HG03460 (cell line): ENCODE results near the gene PITPNC1.
"Not testable (repeated sequence)": the region's sequence is repeated elsewhere in the genome, so short reads cannot be mapped to it uniquely, and the experiment has no call there.

Experiments
- ATAC-seq: cut with Tn5 transposase; IDR thresholded peaks from one replicate; pipeline ENCODE4 v1.9.1; 2021; ENCODE audit not compliant: unreplicated experiment

PITPNC1 gene

DNA sequence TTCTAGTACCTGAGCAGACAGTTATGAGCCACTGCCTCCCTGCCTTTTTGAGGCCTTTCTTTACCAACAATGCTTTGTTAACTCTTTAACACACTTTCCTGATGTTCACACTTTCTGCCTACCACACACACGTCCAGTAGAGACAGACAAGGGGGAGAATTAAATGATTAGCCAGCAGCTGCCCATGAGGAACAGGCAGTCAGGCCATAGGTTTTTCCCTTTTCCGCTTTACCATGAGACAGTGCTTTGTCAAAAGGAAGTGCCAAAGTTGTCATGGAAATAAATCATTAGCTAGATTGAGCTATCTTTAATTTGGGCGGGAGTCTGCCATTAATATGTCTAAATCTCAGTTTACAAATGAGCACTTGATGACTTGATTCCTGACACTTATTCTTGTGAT, 102.1 kb downstream of the PITPNC1 start:
- ATAC-seq: no peak

DNA sequence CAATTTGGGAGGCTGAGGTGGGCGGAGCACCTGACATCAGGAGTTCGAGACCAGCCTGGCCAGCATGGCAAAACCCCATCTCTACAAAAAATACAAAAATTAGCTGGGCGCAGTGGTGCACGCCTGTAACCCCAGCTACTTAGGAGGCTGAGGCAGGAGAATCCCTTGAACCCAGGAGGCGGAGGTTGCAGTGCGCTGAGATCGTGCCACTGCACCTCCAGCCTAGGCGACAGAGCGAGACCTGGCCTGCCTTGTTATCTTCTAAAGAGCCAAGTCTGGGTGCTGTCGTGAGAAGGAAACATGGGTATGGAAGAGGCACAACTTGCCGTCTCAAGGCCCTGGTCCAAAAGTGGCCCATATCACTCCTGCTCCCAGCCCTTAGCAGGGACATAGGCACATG, 103.9 kb downstream of the PITPNC1 start:
- ATAC-seq: not testable (repeated sequence)

DNA sequence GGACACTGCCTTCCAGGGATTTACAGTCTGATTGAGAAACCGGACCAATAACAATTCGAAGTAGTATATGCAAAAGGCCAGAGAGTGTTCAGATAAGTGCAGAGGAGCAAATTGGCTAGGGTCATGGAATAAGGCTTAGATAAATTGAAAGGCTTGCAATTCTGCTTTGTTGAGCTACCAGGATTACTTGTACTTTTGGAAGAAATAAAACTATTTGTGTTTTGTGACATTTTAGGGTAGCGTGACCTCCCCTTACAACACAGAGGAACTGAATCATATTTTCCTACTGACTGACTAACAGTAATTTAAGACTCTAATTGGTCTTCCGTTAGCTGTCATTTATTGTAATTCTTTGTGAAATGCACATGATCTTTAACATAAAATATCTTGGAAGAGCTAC, 104.7 kb downstream of the PITPNC1 start:
- ATAC-seq: no peak

DNA sequence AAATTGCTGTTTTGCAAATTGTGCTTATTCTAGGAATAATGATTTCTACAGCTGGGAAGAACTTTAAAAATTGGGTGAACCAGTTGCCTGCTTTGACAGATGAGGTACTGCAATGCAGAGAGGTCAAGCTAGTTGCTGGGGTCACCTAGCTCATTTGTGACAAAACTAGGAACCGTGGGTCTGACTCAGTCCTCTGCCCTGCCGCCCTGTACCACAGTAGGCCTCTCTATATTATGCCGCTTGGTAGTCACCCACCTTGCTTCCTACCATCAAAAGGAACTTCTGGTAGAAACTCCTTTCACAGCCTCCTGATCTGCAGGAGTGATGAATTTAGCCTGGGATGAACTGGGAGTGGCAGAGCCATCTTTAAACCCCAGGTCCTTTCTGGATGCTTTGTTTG, 105.7 kb downstream of the PITPNC1 start:
- no peak for ATAC-seq

DNA sequence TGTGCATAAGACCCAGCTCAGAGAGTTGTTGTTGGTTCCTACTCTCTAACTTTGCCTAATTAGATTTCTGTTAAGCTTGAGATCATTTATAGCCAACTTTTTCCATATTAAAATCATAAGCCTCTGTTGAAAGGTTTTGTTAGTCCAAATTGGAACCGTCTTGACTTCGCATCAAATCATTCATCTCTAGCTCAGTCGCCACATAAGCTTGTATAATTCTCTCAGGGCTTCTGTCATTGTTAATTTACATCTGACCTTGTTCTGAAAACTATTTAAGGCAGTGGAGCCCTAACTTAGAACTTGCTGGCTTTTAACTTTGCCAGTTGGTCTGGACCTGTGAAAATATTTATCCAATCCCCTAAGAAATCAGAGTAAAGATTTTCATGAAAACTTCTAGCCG, 107.2 kb downstream of the PITPNC1 start:
- no peak for ATAC-seq

DNA sequence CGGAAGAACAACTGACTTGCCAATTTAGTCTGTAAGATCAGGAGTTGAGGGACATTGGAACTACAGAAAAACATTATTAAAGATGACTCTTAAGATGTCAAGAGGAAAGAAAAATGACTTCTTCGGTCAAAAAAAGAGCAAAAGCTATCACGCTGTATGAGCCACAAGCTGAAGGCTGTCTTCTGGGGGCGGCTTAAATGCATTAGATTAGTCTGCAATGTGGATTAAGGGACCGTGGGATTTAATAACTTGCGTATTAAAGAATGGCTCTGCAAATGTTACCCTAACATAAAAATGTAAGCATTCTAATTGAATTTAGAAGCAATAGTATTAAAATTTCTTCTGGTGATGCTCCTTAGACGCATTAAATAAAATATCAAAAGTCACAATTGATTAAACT, 108.6 kb downstream of the PITPNC1 start:
- no peak for ATAC-seq

DNA sequence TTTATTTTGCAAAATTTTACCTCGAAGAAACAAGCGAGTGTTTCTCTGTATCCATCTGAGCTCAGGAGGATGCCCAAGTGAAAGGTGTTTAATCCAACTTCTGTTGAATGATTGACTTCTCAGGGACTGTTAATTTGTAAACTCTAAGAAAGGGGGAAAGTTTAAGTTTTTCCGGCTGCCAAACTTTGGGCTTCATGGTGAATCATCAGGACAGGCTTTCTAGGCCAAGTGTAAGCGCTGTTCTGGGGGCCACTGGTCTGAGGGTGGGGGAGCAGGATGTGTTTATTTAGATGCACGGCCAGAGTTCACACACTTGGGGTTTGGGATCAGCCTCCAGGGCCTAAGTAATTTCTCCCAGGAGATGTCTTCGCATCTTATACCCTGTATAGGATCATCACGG, 110.4 kb downstream of the PITPNC1 start:
- no peak for ATAC-seq

DNA sequence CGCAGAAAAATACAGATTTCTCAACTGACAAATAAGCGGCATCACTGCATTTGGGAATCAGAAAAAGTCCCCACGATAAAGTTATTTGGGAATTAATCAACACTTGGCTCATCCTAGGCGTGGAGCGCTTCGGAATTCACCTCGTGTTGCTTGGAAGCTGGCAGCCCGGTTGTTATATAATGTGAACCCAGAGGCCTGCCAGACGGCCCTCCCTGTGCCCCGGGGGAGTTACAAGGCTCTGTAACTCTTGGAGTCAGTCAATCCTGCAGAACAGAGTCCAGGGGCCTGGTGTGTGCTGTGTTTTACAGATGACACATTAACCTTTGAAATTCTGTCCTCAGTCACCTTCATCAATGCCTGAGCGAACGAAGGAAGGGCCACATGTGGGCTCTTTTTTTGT, 111.1 kb downstream of the PITPNC1 start:
- ATAC-seq: no peak

DNA sequence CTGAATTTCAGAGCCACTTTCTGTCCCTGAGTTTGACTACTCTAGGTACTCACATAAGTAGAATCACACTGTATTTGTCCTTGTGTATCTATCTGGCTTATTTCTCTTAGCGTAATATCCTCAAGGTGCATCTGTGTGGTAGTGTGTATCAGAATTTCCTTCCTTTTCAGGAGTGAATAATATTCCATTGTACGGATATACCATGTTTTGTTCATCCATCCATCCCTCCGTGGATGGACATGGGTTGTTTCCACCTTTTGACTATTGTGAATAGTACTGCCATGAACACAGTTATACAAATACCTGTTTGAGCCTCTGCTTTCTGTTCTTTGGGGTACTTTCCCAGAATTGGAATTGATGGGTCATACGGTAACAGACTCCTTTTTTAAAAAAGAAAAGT, 111.7 kb downstream of the PITPNC1 start:
- ATAC-seq: no peak

DNA sequence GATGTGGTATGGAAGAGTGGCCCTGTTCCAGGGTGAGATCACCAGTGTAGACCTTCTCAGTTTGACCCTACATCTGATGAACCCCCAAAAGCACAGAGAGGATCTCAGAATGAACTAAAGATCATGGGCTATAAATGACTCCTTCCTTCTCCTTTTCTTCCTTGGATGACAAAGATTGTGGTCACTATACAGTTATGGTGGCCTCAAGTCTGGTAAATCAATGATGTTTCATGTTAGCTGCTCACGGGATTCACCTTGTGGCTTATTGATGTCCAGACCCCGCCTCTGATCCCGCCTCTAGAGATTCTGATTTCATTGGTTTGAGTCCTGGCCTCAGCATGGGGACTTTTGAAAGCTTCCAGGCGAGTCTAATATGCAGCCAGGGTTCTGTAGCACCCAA, 112.2 kb downstream of the PITPNC1 start:
- no peak for ATAC-seq

DNA sequence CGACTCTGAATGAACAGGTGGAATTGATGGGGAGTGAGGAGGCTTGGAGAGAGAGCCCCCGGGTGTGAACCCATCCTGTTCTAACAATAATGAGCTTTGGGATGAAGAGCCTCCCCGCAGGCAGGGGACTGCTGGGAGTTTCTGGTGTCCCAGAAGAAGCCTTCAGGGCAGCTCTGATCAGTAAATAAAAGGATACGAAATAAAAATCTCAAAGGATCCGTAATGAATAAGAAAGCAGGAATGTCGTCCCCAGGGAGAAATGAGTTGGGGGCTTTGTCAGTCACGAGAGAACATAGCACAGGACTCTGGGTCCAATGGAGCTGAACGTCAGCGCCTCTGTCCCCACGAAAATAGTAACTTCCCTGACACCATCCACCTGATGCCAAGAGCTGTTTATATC, 113.4 kb downstream of the PITPNC1 start:
- no peak for ATAC-seq

DNA sequence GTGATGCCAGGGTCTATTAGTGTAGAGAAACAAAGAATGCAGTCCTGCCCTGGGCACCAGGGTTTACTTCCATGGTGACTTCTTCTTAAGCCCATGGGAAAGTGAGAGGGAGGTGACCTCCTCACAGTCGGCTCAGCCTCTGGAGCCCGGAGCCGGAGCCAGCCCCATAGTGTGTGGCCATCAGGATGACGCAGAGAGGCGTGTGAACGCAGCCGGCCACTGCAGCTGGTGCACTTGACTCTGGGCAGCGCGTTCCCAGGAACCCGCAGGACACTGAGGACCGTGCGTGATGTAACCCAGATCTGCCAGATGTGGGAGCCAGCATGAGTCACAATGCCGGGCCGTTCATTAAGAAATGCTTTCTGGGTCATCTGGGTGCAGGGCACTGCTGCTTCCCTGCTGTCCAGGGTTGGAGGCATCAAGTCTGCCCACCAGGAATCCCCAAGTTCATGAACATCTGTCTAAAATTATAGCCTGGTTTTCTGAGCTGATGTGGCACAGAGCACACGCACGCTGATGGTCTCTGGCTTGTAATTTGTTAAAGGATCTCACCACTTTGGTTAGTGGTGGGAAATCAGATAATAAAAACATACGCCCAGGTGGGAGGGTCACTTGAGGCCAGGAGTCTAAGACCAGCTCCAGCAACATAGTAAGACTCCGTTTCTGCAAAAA, 114.1 kb downstream of the PITPNC1 start:
- ATAC-seq: no peak

DNA sequence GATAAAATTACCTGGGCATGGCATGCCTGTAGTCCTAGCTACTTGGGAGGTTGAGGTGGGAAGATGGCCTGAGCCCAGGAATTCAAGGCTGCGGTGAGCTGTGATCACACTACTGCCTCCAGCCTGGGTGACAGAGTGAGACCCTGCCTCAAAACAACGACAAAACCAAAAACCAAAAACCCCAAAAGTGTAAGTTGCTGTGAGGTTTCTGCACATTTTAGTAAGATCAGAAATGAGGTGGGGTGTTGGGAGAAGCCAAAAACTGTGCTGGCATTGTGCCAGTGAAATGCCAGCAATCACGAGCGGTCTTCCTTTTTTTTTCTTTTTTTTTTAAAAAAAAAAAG, 114.6 kb downstream of the PITPNC1 start:
- ATAC-seq: no peak

DNA sequence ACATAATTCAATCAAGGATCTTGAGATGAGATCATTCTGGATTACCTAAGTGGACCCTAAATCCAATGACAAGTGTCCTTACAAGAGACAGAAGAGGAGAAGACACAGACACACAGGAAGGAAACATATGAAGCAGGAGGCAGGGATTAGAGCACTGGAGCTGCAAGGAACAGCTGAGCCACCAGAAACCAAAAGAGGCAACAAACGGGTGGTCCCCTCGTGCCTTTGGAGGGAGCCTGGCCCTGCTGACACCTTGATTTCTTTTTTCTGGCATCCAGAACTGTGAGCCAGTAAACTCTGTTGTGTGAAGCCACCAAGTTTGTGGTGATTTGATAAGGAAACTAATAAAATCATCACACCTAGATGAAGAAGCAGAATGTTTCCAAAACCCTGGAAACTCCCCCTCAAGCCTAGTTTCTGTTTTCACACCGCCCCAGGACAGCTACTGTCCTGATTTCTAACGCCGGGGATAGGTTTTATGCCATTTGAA, 115.2 kb downstream of the PITPNC1 start:
- no peak for ATAC-seq

DNA sequence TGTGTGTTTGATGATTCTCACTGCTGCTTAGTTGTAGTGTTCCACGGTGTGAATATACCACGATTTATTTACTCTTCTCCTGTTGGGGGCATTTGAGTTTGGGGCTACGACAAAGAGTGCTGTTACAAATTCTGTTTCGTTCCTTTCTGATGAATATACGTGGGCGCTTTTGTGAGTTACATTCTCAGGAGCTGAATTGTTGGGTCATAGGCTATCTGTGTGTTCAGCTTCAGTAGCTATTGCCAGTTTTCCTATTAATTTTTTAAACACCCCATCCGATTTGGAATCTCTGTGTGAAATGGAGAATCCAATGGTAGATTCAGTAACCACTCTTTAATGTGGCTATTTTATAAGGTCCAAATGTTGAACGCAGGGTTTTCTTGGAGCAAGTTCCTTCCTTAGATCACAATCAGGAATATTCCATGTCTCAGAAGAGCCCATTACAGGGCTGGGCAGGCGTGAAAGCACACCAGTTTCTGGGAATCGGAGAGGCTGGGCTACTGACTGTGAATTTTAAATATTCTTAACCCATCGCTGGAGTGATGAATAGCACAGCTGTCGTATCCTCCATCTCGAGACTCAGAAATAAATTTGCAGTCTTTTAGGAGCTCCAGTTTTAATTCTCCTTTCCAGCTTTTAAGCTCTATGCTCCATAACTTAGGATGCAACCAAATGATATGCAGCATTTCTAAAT, 115.9 kb downstream of the PITPNC1 start:
- no peak for ATAC-seq

DNA sequence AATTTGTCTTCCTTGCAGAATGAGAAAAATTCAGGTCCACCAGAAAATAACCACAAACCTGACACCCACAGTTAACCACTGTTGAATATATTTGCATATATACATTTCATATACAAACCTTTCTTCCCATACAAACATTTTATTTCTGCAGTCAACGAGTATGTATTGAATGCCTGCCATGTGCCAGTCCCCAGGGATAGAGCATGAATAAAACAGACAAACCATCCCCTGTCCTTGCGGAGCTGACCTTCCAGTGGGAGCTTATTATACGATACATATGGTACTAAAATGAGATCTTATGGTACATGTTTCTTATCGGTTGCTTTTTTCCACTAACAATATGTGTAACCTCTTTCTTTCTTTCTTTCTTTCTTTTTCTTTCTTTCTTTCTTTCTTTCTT, 116.7 kb downstream of the PITPNC1 start:
- no peak for ATAC-seq

DNA sequence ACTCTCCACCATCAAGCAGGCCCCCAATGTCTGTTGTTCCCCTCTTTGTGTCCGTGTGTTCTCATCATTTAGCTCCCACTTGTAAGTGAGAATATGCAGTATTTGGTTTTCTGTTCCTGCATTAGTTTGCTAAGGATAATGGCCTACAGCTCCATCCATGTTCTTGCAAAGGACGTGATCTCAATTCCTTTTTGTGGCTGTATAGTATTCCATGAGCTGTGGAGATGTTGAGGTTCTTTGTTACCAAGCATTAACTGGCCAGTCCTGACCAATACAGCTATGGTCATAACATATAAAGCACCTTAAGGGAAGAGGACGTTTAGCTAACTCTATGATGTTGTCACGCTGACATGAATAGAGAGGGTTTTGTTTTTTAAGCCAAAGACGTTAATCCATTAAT, 118.5 kb downstream of the PITPNC1 start:
- not testable (repeated sequence) for ATAC-seq

DNA sequence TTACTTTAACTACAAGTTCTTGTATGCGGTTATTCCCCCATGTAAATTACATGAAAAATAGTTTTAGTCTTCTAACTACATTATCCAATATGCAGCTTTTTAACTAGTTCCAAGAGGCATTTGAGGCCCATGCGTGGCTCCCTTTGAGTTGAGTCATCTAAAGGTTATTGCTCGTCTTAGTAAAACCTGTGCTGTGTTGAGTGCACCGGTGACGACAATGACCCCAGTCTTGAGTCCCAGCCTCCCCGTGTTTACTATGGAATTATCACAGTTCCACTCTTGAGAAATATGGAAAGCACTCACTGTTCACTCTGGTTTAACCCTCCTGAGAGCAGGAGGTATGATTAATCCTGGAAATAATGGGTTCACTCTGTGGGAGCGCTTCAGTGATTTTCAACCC, 119.2 kb downstream of the PITPNC1 start:
- no peak for ATAC-seq

DNA sequence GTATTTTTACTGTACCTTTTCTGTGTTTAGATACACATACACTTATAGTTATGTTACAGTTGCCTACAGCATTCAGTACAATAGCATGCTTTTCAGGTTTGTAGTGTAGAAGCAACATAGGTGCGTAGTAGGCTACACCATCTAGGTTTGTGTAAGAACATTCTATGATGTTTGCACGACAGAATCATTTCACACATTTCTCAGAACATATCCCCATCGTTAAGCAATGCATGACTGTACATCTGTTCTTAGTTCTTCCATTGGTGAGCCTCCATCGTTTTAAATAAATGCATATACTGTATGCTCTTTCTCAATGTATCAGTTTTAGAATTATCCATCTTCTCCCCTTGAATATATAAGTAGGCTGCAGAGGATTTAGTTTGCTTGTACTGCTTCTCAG, 122.6 kb downstream of the PITPNC1 start:
- no peak for ATAC-seq

DNA sequence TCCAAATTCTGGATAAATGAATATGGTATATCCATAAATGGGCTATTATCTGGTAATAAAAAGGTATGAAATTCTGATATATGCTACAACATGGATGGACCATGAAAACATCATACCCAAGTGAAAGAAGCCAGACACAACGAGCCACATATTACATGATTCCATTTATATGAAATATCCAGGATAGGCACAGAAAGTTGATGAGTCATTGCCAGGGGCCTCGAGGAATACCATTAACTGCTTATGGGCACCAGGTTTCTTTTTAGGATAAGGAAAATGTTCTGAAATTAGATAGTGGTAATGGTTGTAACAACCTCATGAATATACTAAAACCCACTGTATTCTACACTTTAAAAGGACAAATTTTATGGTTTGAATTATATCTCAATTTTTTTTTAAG, 123.2 kb downstream of the PITPNC1 start:
- ATAC-seq: no peak

DNA sequence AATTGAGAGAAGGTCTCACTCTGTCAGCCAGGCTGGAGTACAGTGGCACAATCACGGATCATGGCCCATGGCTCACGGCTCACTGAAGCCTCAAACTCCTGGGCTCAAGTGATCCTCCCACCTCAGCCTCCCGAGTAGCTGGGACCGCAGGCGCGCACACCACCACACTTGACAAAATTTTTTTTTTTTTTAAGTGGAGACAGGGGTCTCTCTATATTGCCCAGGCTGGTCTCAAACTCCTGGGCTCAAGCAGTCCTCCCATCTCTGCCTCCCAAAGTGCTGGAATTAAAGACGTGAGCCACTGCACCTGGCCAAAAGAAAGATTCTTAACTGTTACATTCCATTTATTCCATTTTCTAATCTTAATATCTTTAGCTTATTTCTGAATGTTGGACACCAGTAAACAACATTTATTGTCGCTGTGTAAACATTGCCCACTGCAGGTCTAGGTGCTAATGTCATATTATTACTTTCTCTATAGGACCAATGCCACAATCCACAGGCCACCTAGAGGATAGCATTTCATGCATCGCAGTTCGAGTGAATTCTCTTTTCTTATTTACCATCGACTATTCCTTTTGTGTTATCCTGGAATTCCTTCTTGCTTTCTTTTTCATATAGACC, 123.7 kb downstream of the PITPNC1 start:
- no peak for ATAC-seq

DNA sequence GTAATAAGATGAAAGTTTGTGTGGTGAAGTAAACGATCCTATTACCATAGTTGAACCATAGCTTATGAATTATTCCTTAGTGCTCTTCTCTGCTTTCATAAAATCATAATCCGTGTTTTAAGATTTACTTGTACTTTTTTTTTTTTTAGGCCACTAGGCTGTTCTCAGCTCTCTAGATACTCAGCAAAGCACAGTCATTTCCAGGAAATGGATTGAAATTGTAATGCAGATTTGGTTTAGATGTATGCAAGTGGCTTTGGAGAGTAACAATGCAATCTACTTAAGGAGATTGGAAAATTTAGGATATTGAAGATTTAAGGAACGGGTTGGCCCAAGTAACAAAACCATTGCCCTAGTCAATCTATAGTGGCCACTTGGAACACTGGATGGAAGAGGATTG, 125.1 kb downstream of the PITPNC1 start:
- ATAC-seq: no peak
